ENCODE data around the gene PURA. TPM values are rescaled to one million over a fixed set of nuclear protein-coding genes. Genes with fewer than 3 reads are reported as not detected.

PURA gene
- polyA plus RNA-seq, 1 donor from 2014 or later = 2.3 TPM

GRCh38 chr5:140083120-140083519 is 30.8 kb upstream of the PURA start:
- H3K27me3 ChIP-seq (ENCODE audit: insufficient read depth, low read depth, low read length) = peaks cover 7% of the 10 kb centered on the region
- H3F3A ChIP-seq (ENCODE audit: insufficient read depth, low read length, poor library complexity, severe bottlenecking) = no peaks in the 10 kb centered on the region
- no peak overlapping the region for H2AFZ ChIP-seq (ENCODE audit: low read depth, low read length)
- TF ChIP-seq MXI1 (conservative IDR thresholded peaks at IDR 0.05; ENCODE audit: poor library complexity, severe bottlenecking) (no peak), CTCF (IDR thresholded peaks at IDR 0.05; ENCODE audit: poor library complexity, severe bottlenecking) (no peak), EP300 (conservative IDR thresholded peaks at IDR 0.05; ENCODE audit: poor library complexity, severe bottlenecking) (no peak), EZH2 (IDR thresholded peaks at IDR 0.05; ENCODE audit: borderline replicate concordance, insufficient read depth, low read length, poor library complexity, severe bottlenecking) (no peak), RAD21 (conservative IDR thresholded peaks at IDR 0.05) (no peak), POLR2AphosphoS5 (IDR thresholded peaks at IDR 0.05) (no peak), SMC3 (conservative IDR thresholded peaks at IDR 0.05; ENCODE audit: poor library complexity) (no peak), TAF1 (IDR thresholded peaks at IDR 0.05; ENCODE audit: low read depth) (no peak), REST (IDR thresholded peaks at IDR 0.05; ENCODE audit: borderline replicate concordance) (no peak)
- no peaks in the 10 kb centered on the region for H3K9me2 ChIP-seq (ENCODE audit: insufficient read depth, low read length)
- H4K20me1 ChIP-seq (ENCODE audit: insufficient read depth) = no peaks in the 10 kb centered on the region
- no peaks in the 10 kb centered on the region for H3K9me3 ChIP-seq (ENCODE audit: low read length)
- no peak overlapping the region for H3K27ac ChIP-seq (ENCODE audit: low read length)
- no peak overlapping the region for H3K4me3 ChIP-seq (ENCODE audit: low read length)
- no peaks in the 10 kb centered on the region for H3K36me3 ChIP-seq (ENCODE audit: insufficient read depth, low read length)
- H3K4me2 ChIP-seq (ENCODE audit: low read length) = no peak overlapping the region
- no peak overlapping the region for H3K9ac ChIP-seq (ENCODE audit: low read length)
- no peaks in the 10 kb centered on the region for H3K79me2 ChIP-seq (replicated peaks; ENCODE audit: insufficient read depth, low read length)

- Histone ChIP-seq H2AFZ (ENCODE audit: low read depth, low read length) (no peak overlapping the region), H3K9ac (ENCODE audit: low read length) (no peak overlapping the region), H3K4me3 (ENCODE audit: low read length) (no peak overlapping the region), H3K27ac (ENCODE audit: low read length) (no peak overlapping the region), H3K9me3 (ENCODE audit: low read length) (no peaks in the 10 kb centered on the region), H3K4me2 (ENCODE audit: low read length) (no peak overlapping the region), H3K9me2 (ENCODE audit: insufficient read depth, low read length) (no peaks in the 10 kb centered on the region), H3K27me3 (ENCODE audit: insufficient read depth, low read depth, low read length) (peaks cover 7% of the 10 kb centered on the region), H3F3A (ENCODE audit: insufficient read depth, low read length, poor library complexity, severe bottlenecking) (no peaks in the 10 kb centered on the region), H4K20me1 (ENCODE audit: insufficient read depth) (no peaks in the 10 kb centered on the region), H3K79me2 (replicated peaks; ENCODE audit: insufficient read depth, low read length) (no peaks in the 10 kb centered on the region), H3K36me3 (ENCODE audit: insufficient read depth, low read length) (no peaks in the 10 kb centered on the region)
- TF ChIP-seq POLR2AphosphoS5 (IDR thresholded peaks at IDR 0.05) (no peak), REST (IDR thresholded peaks at IDR 0.05; ENCODE audit: borderline replicate concordance) (no peak), CTCF (IDR thresholded peaks at IDR 0.05; ENCODE audit: poor library complexity, severe bottlenecking) (no peak), MXI1 (conservative IDR thresholded peaks at IDR 0.05; ENCODE audit: poor library complexity, severe bottlenecking) (no peak), SMC3 (conservative IDR thresholded peaks at IDR 0.05; ENCODE audit: poor library complexity) (no peak), TAF1 (IDR thresholded peaks at IDR 0.05; ENCODE audit: low read depth) (no peak), EZH2 (IDR thresholded peaks at IDR 0.05; ENCODE audit: borderline replicate concordance, insufficient read depth, low read length, poor library complexity, severe bottlenecking) (no peak), RAD21 (conservative IDR thresholded peaks at IDR 0.05) (no peak)
Measured at GRCh38 chr5:140083650-140084049, 30.3 kb upstream of the PURA start.
